Heart right ventricle (tissue), 16 donors: ENCODE data around the gene RAB3IL1. TPM values are rescaled to one million over a fixed set of nuclear protein-coding genes. Genes with fewer than 3 reads are reported as not detected.
A peak's percentile ranks its signal among the peaks of the same experiment; 100 is the strongest.

ENCODE experiments used
- ATAC-seq, 8 donors: fragments of 200-7000 bp; cut with Tn5 transposase; one replicate each; pipeline ENCODE4 v1.9.1; 2020; ENCODE audit warnings: mild to moderate bottlenecking in 8 of 8, moderate library complexity in 8 of 8, moderate number of reproducible peaks in 1 of 8
- DNase-seq, 2 donors: peaks; one replicate each; pipeline ENCODE4 v3.0.0-alpha.2; 2020
- H3K27ac ChIP-seq, 10 donors: fragments of 200-600 bp; sonication (generic) in 2 of 10; one replicate each; pipeline versions ENCODE4 v1.5.0 to v1.8.0; 2020 to 2022; ENCODE audit warnings: mild to moderate bottlenecking in 3 of 10
- H3K27me3 ChIP-seq, 7 donors: fragments of 200-600 bp; one replicate each; pipeline ENCODE4 v1.8.0; 2021 to 2022; ENCODE audit warnings: mild to moderate bottlenecking in 2 of 7
- H3K36me3 ChIP-seq, 9 donors: fragments of 200-600 bp; sonication (generic) in 1 of 9; one replicate each; pipeline versions ENCODE4 v1.5.0 to v1.8.0; 2020 to 2022; ENCODE audit warnings: mild to moderate bottlenecking in 2 of 9
- H3K4me1 ChIP-seq, 9 donors: fragments of 200-600 bp; sonication (generic) in 1 of 9; one replicate each; pipeline versions ENCODE4 v1.5.0 to v1.8.0; 2020 to 2022; ENCODE audit warnings: mild to moderate bottlenecking in 4 of 9
- H3K4me3 ChIP-seq, 10 donors: fragments of 200-600 bp; sonication (generic) in 2 of 10; one replicate each; pipeline versions ENCODE4 v1.5.0 to v1.8.0; 2020 to 2022; ENCODE audit warnings: mild to moderate bottlenecking in 7 of 10, moderate library complexity in 2 of 10
- H3K9me3 ChIP-seq, 11 donors: fragments of 200-600 bp in 10 of 11; sonication (generic) in 2 of 11; one replicate each; pipeline versions ENCODE4 v1.5.0 to v1.8.0; 2013 to 2022; ENCODE audit warnings: mild to moderate bottlenecking in 2 of 11, control low read depth in 1 of 11, moderate library complexity in 1 of 11
- CTCF ChIP-seq, 9 donors: fragments of 200-600 bp; sonication (generic) in 2 of 9; IDR thresholded peaks; one replicate each; pipeline versions ENCODE4 v1.5.0 to v1.8.0; 2021 to 2022; ENCODE audit warnings: antibody characterized with exemption in 9 of 9, mild to moderate bottlenecking in 5 of 9, moderate library complexity in 1 of 9
- WGBS, 2 donors: extraction: QIAGEN DNeasy Blood & Tissue Kit; methylation state at CpG; one replicate each; pipeline ENCODE4 v1.1.7; 2013; ENCODE audit warnings: inconsistent platforms in 1 of 2; 5-methylcytosine and 5-hydroxymethylcytosine counted together
- intact Hi-C, 10 donors: fragments of 100-400 bp; cut with DNase I; formaldehyde crosslinking; loops; one replicate each; pipeline versions ENCODE4 v1.11.1 to v1.14.2; 2022
- polyA plus RNA-seq, 2 donors: library from polyadenylated mRNA; stranded (reverse); fragments of 200-250 nt; gene quantifications; one replicate each; pipeline ENCODE4 v1.2.3, GENCODE V29; 2013
- total RNA-seq, 10 donors: library from RNA; stranded (reverse); fragmentation: NEBNext Ultra II Directional in 3 of 10; extraction: Animal tissue kit (Norgen Biotek cat#: 25700) in 3 of 10; gene quantifications; one replicate each; pipeline versions ENCODE4 v1.2.1 to v1.2.4, GENCODE V29; 2021 to 2023
- donor health status: Arrhythmogenic right ventricular cardiomyopathy.
- donor health status: ischemic (EF 13 %, LVEDD 7.1; RV severe dilation, severe dysfunction).
- donor health status: healthy with polysubstance abuse.
- donor health status: DM: no; HTN: yes; CAD: no.
- donor health status: DM: no; HTN: no; CAD: no.
- donor health status: ischemic (EF 25% LVEDD 6.9; RV normal size, moderate dysfunction).
- donor health status: ischemic (EF 25% LVEDD 5.7; RV mildly dilated, moderate dysfunction).
- donor health status: healthy.
- donor health status: DM: yes; HTN: yes; CAD: no.
- donor health status: Ischemic cardiomyopathy.
- donor health status: ischemic (EF 35%, LVEDD 5.7; RV mildly dilated, moderate dysfunction).
- donor health status: nonischemic (EF 11% LVEDD 7.7; RV severe dilation, severe dysfunction).
- donor health status: DM: yes; HTN: yes; CAD: no.
- donor health status: PGD.
- donor health status: ischemic (EF 29% LVEDD 5.4; RV normal size, mild dysfunction).
- donor health status: nonischemic (EF 23%, LVEDD 6.1; RV moderate dilation, normal function).

RAB3IL1 gene
- total and polyA plus RNA-seq, 12 donors = 3.7 to 11.1 (median 7.5) TPM

DNA sequence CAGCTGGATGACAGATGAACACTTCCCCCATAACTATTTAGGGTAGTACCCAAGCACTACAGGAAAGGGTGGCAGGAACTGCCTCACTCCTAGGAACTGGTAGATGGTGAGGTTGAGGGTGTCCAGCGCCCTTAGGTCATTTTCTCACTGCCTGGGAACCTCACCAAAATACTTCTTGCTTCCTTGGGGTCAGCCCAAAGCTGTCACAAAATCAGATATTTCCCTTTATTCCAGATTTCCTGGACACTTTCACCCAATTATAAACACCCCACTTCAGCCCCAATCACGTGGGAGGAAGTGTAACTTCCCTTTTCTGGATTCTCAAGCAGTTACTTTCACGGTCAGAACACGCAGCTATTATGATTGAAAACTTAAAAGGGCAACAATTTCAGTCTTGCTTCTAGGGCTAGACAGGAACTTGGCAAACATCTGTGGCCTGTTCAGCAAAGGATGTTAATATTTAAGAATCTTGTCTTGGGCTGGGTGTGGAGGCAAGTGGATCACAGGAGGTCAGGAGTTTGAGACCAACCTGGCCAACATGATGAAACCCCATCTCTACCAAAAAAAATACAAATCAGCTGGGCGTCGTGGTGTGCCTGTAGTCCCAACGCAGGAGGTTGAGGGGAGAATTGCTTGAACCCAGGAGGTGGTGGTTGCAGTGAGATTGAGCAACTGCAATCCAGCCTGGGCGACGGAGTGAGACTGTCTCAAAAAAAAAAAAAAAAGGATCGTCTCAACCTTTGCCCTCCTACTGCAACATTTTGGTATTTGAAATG, 46.1 kb upstream of the RAB3IL1 start:
- TF ChIP-seq CTCF (IDR thresholded peaks at IDR 0.05) = no peak
- Histone ChIP-seq H3K4me1 (peaks cover 17 to 68% (median 59%) of the 10 kb centered on the region in 9 donors), H3K9me3 (no peaks in the 10 kb centered on the region), H3K27me3 (no peaks in the 10 kb centered on the region), H3K36me3 (peaks cover 0 to 58% (median 21%) of the 10 kb centered on the region in 9 donors), H3K4me3 (peak overlapping the region in 3 of 10 donors; percentile 10 to 93 (median 74)), H3K27ac (peak overlapping the region; percentile 30 to 100 (median 79))
- peak in 3 of 8 donors; percentile 1 to 4 (median 2) for ATAC-seq
- intact Hi-C loops = loop anchor here in 2 of 10 donors (10.0 kb wide), 2 partner anchors 91 to 809 kb away; no protein-coding TSS in a partner anchor
- 56 to 60% methylated on average over 10 of the region's 10 CpGs for WGBS, 2 donors
- no peak for DNase-seq

DNA sequence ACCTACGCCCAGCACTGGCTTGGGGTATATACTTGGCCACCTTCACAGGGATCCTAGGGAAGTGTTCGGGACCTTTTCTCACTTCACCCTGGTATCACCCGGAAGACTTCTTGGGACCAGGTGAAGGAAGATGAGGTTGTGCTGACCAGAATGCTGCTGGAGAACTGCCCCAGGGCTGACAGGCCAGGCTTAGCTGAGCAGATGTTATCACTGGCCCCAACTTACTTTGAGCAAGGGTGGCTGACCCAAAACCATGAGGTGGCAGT, 45.6 kb upstream of the RAB3IL1 start:
- H3K27ac ChIP-seq = peak overlapping the region; percentile 30 to 100 (median 79)
- intact Hi-C loops = loop anchor here in 2 of 10 donors (10.0 kb wide), 2 partner anchors 92 to 808 kb away; no protein-coding TSS in a partner anchor
- no peaks in the 10 kb centered on the region for H3K9me3 ChIP-seq
- 93 to 96% methylated on average over 3 of the region's 3 CpGs for WGBS, 2 donors
- no peak overlapping the region for H3K4me3 ChIP-seq
- ATAC-seq = no peak
- H3K27me3 ChIP-seq = no peaks in the 10 kb centered on the region
- H3K36me3 ChIP-seq = peaks cover 0 to 64% (median 21%) of the 10 kb centered on the region in 9 donors
- peaks cover 17 to 63% (median 54%) of the 10 kb centered on the region in 9 donors for H3K4me1 ChIP-seq
- DNase-seq = no peak
- TF ChIP-seq CTCF (IDR thresholded peaks at IDR 0.05) = no peak

GRCh38 chr11:61962213-61963015, 45.0 kb upstream of the RAB3IL1 start:
- ATAC-seq = peak in 1 of 8 donors; percentile 10
- peak overlapping the region; percentile 69 to 100 (median 79) for H3K27ac ChIP-seq
- DNase-seq = no peak
- WGBS, 2 donors = 86 to 95% methylated on average over 12 of the region's 12 CpGs
- H3K27me3 ChIP-seq = no peaks in the 10 kb centered on the region
- no peak for TF ChIP-seq CTCF (IDR thresholded peaks at IDR 0.05)
- H3K4me1 ChIP-seq = peaks cover 17 to 60% (median 54%) of the 10 kb centered on the region in 9 donors
- no peak overlapping the region for H3K4me3 ChIP-seq
- intact Hi-C loops = loop anchor here in 2 of 10 donors (10.0 kb wide), 2 partner anchors 92 to 808 kb away; no protein-coding TSS in a partner anchor
- H3K36me3 ChIP-seq = peaks cover 0 to 69% (median 21%) of the 10 kb centered on the region in 9 donors
- no peaks in the 10 kb centered on the region for H3K9me3 ChIP-seq

GRCh38 chr11:61961570-61962212, 44.3 kb upstream of the RAB3IL1 start:
- peak overlapping the region; percentile 69 to 100 (median 79) for H3K27ac ChIP-seq
- intact Hi-C loops = loop anchor here in 2 of 10 donors (10.0 kb wide), 2 partner anchors 93 to 807 kb away; no protein-coding TSS in a partner anchor
- peaks cover 0 to 74% (median 21%) of the 10 kb centered on the region in 9 donors for H3K36me3 ChIP-seq
- H3K4me1 ChIP-seq = peaks cover 17 to 60% (median 54%) of the 10 kb centered on the region in 9 donors
- H3K9me3 ChIP-seq = no peaks in the 10 kb centered on the region
- no peaks in the 10 kb centered on the region for H3K27me3 ChIP-seq
- DNase-seq (peak; percentile 67 to 70), ATAC-seq (peak; percentile 46 to 90 (median 76))
- no peak for TF ChIP-seq CTCF (IDR thresholded peaks at IDR 0.05)
- no peak overlapping the region for H3K4me3 ChIP-seq
- 77 to 81% methylated on average over 8 of the region's 8 CpGs for WGBS, 2 donors
